ENCODE measurements around the gene DLG2.
"Not testable (repeated sequence)": the region's sequence is repeated elsewhere in the genome, so short reads cannot be mapped to it uniquely, and the experiment has no call there.

DLG2 gene

GRCh38 chr11:84824624-84825023 is 802.5 kb downstream of the DLG2 start:
- no peak for DNase-seq

GRCh38 chr11:84819537-84819936 is 807.6 kb downstream of the DLG2 start:
- no peak for DNase-seq

- DNase-seq: no peak
These were observed 808.0 kb downstream of the DLG2 start for GRCh38 chr11:84819128-84819527.

- no peak for DNase-seq
These were observed 809.1 kb downstream of the DLG2 start for GRCh38 chr11:84817998-84818397.

- DNase-seq: no peak
These were observed 814.6 kb downstream of the DLG2 start for GRCh38 chr11:84812471-84812969.

GRCh38 chr11:84806354-84806753 is 820.8 kb downstream of the DLG2 start:
- no peak for DNase-seq

- no peak for DNase-seq
These were observed 823.1 kb downstream of the DLG2 start for GRCh38 chr11:84804041-84804440.

- no peak for DNase-seq
These were observed 826.3 kb downstream of the DLG2 start for GRCh38 chr11:84800755-84801346.

- no peak for DNase-seq
These were observed 828.0 kb downstream of the DLG2 start for GRCh38 chr11:84799112-84799511.

GRCh38 chr11:84795698-84796097 is 831.4 kb downstream of the DLG2 start:
- no peak for DNase-seq

- DNase-seq: no peak
These were observed 832.3 kb downstream of the DLG2 start for GRCh38 chr11:84794663-84795443.

GRCh38 chr11:84793318-84793717 is 833.8 kb downstream of the DLG2 start:
- no peak for DNase-seq

GRCh38 chr11:84790849-84791427 is 836.2 kb downstream of the DLG2 start:
- DNase-seq: no peak

GRCh38 chr11:84788220-84788619 is 838.9 kb downstream of the DLG2 start:
- DNase-seq: no peak

GRCh38 chr11:84784158-84784557 is 843.0 kb downstream of the DLG2 start:
- DNase-seq: not testable (repeated sequence)

- DNase-seq: no peak
These were observed 846.4 kb downstream of the DLG2 start for GRCh38 chr11:84780689-84781293.

- no peak for DNase-seq
These were observed 851.6 kb downstream of the DLG2 start for GRCh38 chr11:84775503-84775902.

GRCh38 chr11:84763931-84764330 is 863.2 kb downstream of the DLG2 start:
- no peak for DNase-seq

- DNase-seq: no peak
These were observed 869.4 kb downstream of the DLG2 start for GRCh38 chr11:84757711-84758110.

- no peak for DNase-seq
These were observed 875.8 kb downstream of the DLG2 start for GRCh38 chr11:84751371-84751770.

- no peak for DNase-seq
These were observed 879.3 kb downstream of the DLG2 start for GRCh38 chr11:84747871-84748270.

- DNase-seq: no peak
These were observed 887.1 kb downstream of the DLG2 start for GRCh38 chr11:84740050-84740449.

- DNase-seq: no peak
These were observed 902.9 kb downstream of the DLG2 start for GRCh38 chr11:84724256-84724655.

Measured in stimulated activated CD4-positive, alpha-beta T cell treated with anti-CD3 and anti-CD28 coated beads, Interleukin-1b, Interleukin-23, amount 100 ng/mL, for 48 hours (primary cell).